Body of pancreas (tissue), 4 donors: Measurements from ENCODE around the gene DPEP1.

Experiments
- CTCF ChIP-seq, 7 experiments: fragments of 450-650 bp in 4 of 7; fragments of 200-600 bp in 3 of 7; sonication (generic) in 3 of 7; IDR thresholded peaks; one replicate each; pipeline ENCODE4 v1.5.1; 2016 to 2019; ENCODE audit warnings: antibody characterized with exemption in 7 of 7
- POLR2A ChIP-seq, 3 donors: fragments of 450-650 bp; IDR thresholded peaks; one replicate each; pipeline ENCODE4 v1.6.1; 2016; ENCODE audit warnings: antibody characterized with exemption in 3 of 3, mild to moderate bottlenecking in 2 of 3

- TF ChIP-seq CTCF (IDR thresholded peaks at IDR 0.05) (no peak), POLR2A (IDR thresholded peaks at IDR 0.05) (no peak)
These were observed 19.7 kb downstream of the DPEP1 start for GRCh38 chr16:89633064-89633631.
